GM21447 (cell line): ENCODE data around the gene TNNC1.

Source experiments
- ATAC-seq: cut with Tn5 transposase; IDR thresholded peaks from one replicate; pipeline ENCODE4 v1.9.1; 2021; ENCODE audit not compliant: unreplicated experiment

TNNC1 gene

GRCh38 chr3:52484680-52485461 is 31.0 kb upstream of the TNNC1 start:
- no peak for ATAC-seq

- no peak for ATAC-seq
These were observed 29.9 kb upstream of the TNNC1 start for GRCh38 chr3:52483577-52484381.

- ATAC-seq: no peak
These were observed 29.2 kb upstream of the TNNC1 start for GRCh38 chr3:52483081-52483480.

- ATAC-seq: no peak
These were observed 28.1 kb upstream of the TNNC1 start for GRCh38 chr3:52481819-52482521.

GRCh38 chr3:52480768-52481715 is 27.2 kb upstream of the TNNC1 start:
- no peak for ATAC-seq

- no peak for ATAC-seq
These were observed 26.2 kb upstream of the TNNC1 start for GRCh38 chr3:52479877-52480575.

- ATAC-seq: no peak
These were observed 25.4 kb upstream of the TNNC1 start for GRCh38 chr3:52479037-52479876.

GRCh38 chr3:52477796-52478095 is 23.9 kb upstream of the TNNC1 start:
- ATAC-seq: no peak

- ATAC-seq: no peak
These were observed 23.4 kb upstream of the TNNC1 start for GRCh38 chr3:52477076-52477795.

GRCh38 chr3:52473026-52473425 is 19.2 kb upstream of the TNNC1 start:
- ATAC-seq: no peak

- no peak for ATAC-seq
These were observed 18.6 kb upstream of the TNNC1 start for GRCh38 chr3:52472239-52473000.

GRCh38 chr3:52471371-52472238 is 17.8 kb upstream of the TNNC1 start:
- ATAC-seq: no peak

GRCh38 chr3:52470920-52471319 is 17.1 kb upstream of the TNNC1 start:
- ATAC-seq: no peak

GRCh38 chr3:52469001-52469400 is 15.2 kb upstream of the TNNC1 start:
- no peak for ATAC-seq

GRCh38 chr3:52468336-52468735 is 14.5 kb upstream of the TNNC1 start:
- no peak for ATAC-seq

GRCh38 chr3:52463416-52463815 is 9.6 kb upstream of the TNNC1 start:
- ATAC-seq: no peak

- no peak for ATAC-seq
These were observed 8.0 kb upstream of the TNNC1 start for GRCh38 chr3:52461874-52462273.
